ENCODE data around the gene FLT1. TPM values are rescaled to one million over a fixed set of nuclear protein-coding genes. Genes with fewer than 3 reads are reported as not detected.

Gene FLT1
- polyA plus RNA-seq, 3 donors, result 6.3 to 31.8 (median 6.6) TPM

- H3K27ac ChIP-seq (ENCODE audit: low read depth, low read length), result no peak overlapping the region
- WGBS, 3 donors, result 1 to 2% (median 1%) methylated on average over 39 of the region's 39 CpGs
Measured at GRCh38 chr13:28531077-28531844, 36.3 kb upstream of the FLT1 start.

GRCh38 chr13:28530729-28531076, 35.8 kb upstream of the FLT1 start:
- WGBS, 3 donors, result 31 to 45% (median 42%) methylated on average over 3 of the region's 3 CpGs
- no peak overlapping the region for H3K27ac ChIP-seq (ENCODE audit: low read depth, low read length)

- no peak overlapping the region for H3K27ac ChIP-seq (ENCODE audit: low read depth, low read length)
- 50 to 69% (median 62%) methylated on average over 1 of the region's 1 CpG for WGBS, 3 donors
Measured at GRCh38 chr13:28529836-28530235, 34.9 kb upstream of the FLT1 start.

- WGBS, 3 donors, result 70 to 85% (median 84%) methylated on average over 3 of the region's 3 CpGs
- no peak overlapping the region for H3K27ac ChIP-seq (ENCODE audit: low read depth, low read length)
Measured at GRCh38 chr13:28528848-28529247, 33.9 kb upstream of the FLT1 start.

GRCh38 chr13:28528388-28528787, 33.5 kb upstream of the FLT1 start:
- no peak overlapping the region for H3K27ac ChIP-seq (ENCODE audit: low read depth, low read length)
- WGBS, 3 donors, result 53 to 79% (median 67%) methylated on average over 3 of the region's 3 CpGs

GRCh38 chr13:28527629-28528028, 32.7 kb upstream of the FLT1 start:
- H3K27ac ChIP-seq (ENCODE audit: low read depth, low read length), result no peak overlapping the region
- WGBS, 3 donors, result 33 to 57% (median 48%) methylated on average over 13 of the region's 13 CpGs

GRCh38 chr13:28526876-28527275, 31.9 kb upstream of the FLT1 start:
- 71 to 76% (median 74%) methylated on average over 10 of the region's 10 CpGs for WGBS, 3 donors
- no peak overlapping the region for H3K27ac ChIP-seq (ENCODE audit: low read depth, low read length)

DNA sequence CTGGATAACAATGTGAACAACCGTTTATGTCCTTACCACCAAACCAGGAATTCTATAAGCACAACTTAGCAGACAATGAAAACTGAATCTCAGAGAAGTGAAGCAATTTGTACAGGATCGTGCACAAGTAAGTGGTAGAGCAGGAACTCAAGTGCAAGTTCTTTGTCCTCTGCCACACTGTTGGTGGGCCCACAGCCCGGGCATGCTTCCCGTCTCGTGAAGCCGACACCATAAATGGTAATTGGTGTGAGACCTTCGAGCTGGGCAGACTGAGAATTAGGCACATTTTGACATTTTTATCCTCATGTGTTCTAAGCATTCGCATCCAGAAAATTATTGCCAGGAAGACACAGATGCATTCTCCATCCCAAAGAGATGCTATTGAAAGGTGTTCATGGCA, 27.9 kb upstream of the FLT1 start:
- H3K27ac ChIP-seq (ENCODE audit: low read depth, low read length), result no peak overlapping the region
- 85 to 93% (median 86%) methylated on average over 8 of the region's 8 CpGs for WGBS, 3 donors

GRCh38 chr13:28513745-28514144, 18.8 kb upstream of the FLT1 start:
- 75 to 94% (median 91%) methylated on average over 4 of the region's 4 CpGs for WGBS, 3 donors
- no peak overlapping the region for H3K27ac ChIP-seq (ENCODE audit: low read depth, low read length)

- WGBS, 3 donors, result 61 to 90% (median 74%) methylated on average over 1 of the region's 1 CpG
- no peak overlapping the region for H3K27ac ChIP-seq (ENCODE audit: low read depth, low read length)
Measured at GRCh38 chr13:28510542-28510941, 15.6 kb upstream of the FLT1 start.

DNA sequence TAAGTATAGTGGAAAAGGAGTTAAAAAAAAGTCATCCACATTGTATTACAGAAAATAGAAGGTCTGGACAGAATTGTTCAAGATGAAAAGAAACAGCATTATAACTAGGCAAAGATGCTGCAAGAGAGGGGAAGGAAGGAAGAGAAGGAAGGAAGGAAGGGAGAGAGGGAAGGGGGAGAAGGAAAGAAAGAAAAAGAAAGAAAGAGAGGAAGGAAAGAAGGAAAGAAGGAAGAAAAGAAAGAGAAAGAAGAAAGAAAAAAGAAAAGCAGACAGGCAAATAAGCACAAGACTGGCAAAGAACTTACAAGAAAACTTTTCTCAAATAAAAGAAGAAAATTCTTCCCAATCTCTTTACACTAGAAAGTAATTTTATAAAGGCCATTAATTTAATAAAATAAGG, 15.1 kb upstream of the FLT1 start:
- no peak overlapping the region for H3K27ac ChIP-seq (ENCODE audit: low read depth, low read length)

GRCh38 chr13:28505543-28506135, 10.7 kb upstream of the FLT1 start:
- no peak overlapping the region for H3K27ac ChIP-seq (ENCODE audit: low read depth, low read length)
- WGBS, 3 donors, result 39 to 55% (median 41%) methylated on average over 7 of the region's 7 CpGs

DNA sequence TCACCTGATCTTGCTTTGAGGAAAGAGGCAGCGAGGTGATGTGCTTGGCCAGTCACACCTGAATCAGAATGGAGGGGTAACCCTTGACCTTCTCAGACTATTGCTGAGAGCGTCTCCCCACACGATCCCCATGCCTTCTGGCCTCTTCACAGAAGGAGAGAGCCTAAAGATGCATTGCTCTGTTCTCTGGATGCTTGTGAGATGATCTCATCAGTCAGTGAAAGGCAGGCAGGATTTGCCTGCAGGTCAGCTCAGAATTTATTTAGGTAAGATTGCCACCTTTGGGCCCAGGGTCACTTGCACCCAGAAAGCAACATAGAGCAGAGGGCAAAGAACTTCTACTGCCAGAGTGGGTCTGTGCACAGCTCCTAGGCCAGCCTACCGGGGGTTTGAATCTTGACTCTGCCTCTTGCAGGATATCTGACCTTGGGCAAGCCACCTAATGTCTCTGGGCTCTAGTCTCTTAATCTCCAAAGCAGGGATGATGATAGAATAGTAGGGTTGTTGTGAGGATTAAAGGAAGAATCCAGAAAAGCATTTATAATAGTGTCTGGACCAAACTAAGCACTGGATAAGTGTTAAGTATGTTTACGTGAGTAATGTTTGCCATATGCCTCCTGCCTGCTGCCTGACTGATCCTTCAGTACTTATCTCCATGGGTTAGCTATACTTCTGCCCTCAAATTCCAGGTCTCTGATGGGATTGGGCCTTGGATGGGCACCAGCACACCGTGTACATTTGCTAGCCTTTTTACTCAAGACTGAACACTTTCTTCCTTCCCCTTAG, 8.4 kb upstream of the FLT1 start:
- no peak overlapping the region for H3K27ac ChIP-seq (ENCODE audit: low read depth, low read length)
- WGBS, 3 donors, result 59 to 77% (median 70%) methylated on average over 6 of the region's 6 CpGs

DNA sequence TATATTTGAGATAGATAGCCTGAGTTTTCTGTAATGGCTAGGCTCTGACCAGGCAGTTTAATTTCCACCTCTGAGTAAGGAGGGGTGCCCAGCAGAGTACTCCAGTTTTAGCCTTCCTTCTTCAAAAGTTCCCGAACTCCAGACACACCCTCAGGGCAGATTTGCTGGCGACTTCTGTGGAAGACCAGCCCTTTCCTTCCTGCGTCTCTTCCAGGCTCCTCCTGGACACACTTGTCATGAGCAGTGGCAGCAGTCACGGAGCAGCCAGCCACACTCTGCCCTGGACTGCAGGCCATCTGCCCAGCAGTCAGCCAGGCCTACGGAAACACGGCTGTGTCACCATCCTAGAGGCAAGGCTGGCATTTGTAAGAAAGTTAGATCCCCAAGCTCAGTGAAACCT, 6.6 kb upstream of the FLT1 start:
- H3K27ac ChIP-seq (ENCODE audit: low read depth, low read length), result no peak overlapping the region
- WGBS, 3 donors, result 68 to 85% (median 70%) methylated on average over 6 of the region's 6 CpGs

DNA sequence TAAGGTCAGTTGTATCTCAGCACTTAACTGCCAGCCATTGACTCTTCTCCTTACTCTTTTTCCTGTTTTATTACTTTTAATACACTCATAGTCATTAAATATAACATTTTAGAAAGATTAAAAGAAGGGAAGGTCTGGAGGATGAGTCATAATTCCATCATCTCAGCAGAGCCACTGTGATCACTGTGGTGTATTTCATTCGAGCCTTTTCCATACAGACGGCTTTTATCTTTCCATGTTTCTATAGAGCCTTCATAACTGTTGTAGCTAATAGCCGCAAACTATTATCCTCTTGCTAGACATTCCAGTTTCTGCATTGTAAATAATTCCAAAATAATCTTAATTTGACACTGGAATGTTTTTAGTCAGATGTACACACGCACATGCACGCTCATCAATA, 4.7 kb upstream of the FLT1 start:
- no peak overlapping the region for H3K27ac ChIP-seq (ENCODE audit: low read depth, low read length)
- 74 to 92% (median 86%) methylated on average over 5 of the region's 5 CpGs for WGBS, 3 donors

GRCh38 chr13:28498481-28499115, 3.7 kb upstream of the FLT1 start:
- 67 to 91% (median 87%) methylated on average over 16 of the region's 16 CpGs for WGBS, 3 donors
- H3K27ac ChIP-seq (ENCODE audit: low read depth, low read length), result no peak overlapping the region

DNA sequence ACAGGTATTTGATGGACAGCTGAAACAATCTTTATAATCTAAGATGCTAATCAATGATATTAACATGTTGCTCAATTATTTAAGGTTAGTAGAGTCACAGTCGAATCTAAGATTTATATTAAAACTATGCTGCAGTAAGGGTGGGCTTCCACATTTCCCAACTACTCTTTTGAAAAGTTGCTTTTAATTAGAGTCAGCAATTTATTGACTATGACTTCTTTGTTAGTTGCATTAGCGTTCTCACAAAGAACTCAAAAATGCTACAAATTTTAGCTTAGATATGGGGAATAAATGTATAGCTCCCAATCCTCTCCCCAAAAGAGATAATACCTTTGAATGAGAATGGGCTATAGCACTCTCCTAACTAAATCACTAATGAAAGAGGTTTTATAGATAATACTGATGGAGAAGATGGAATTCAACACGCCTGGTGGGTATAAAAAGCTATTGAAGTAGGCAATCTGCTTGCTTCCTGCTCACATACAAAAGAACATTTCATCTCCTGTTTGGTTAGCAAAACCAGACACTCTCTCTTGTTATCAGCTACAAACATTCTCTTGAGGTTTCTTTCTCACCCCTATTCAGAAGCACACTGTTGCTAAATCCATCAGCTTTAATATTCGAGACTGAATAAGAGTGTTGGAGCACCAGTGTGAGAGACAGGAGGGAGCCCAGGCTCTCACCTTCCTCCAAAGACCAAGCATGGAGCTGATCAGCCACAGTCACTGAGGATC, 2.4 kb upstream of the FLT1 start:
- H3K27ac ChIP-seq (ENCODE audit: low read depth, low read length), result no peak overlapping the region
- 44 to 60% (median 55%) methylated on average over 4 of the region's 4 CpGs for WGBS, 3 donors

GRCh38 chr13:28496188-28496564, 1.2 kb upstream of the FLT1 start:
- 28 to 32% (median 31%) methylated on average over 10 of the region's 10 CpGs for WGBS, 3 donors
- no peak overlapping the region for H3K27ac ChIP-seq (ENCODE audit: low read depth, low read length)

Measured in adipose tissue (tissue), 3 donors.